ENCODE results near the gene LHX2.
A peak's percentile ranks its signal among the peaks of the same experiment; 100 is the strongest.
"Not testable (repeated sequence)": the region's sequence is repeated elsewhere in the genome, so short reads cannot be mapped to it uniquely, and the experiment has no call there.

Gene LHX2, protein sequence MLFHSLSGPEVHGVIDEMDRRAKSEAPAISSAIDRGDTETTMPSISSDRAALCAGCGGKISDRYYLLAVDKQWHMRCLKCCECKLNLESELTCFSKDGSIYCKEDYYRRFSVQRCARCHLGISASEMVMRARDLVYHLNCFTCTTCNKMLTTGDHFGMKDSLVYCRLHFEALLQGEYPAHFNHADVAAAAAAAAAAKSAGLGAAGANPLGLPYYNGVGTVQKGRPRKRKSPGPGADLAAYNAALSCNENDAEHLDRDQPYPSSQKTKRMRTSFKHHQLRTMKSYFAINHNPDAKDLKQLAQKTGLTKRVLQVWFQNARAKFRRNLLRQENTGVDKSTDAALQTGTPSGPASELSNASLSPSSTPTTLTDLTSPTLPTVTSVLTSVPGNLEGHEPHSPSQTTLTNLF

DNA sequence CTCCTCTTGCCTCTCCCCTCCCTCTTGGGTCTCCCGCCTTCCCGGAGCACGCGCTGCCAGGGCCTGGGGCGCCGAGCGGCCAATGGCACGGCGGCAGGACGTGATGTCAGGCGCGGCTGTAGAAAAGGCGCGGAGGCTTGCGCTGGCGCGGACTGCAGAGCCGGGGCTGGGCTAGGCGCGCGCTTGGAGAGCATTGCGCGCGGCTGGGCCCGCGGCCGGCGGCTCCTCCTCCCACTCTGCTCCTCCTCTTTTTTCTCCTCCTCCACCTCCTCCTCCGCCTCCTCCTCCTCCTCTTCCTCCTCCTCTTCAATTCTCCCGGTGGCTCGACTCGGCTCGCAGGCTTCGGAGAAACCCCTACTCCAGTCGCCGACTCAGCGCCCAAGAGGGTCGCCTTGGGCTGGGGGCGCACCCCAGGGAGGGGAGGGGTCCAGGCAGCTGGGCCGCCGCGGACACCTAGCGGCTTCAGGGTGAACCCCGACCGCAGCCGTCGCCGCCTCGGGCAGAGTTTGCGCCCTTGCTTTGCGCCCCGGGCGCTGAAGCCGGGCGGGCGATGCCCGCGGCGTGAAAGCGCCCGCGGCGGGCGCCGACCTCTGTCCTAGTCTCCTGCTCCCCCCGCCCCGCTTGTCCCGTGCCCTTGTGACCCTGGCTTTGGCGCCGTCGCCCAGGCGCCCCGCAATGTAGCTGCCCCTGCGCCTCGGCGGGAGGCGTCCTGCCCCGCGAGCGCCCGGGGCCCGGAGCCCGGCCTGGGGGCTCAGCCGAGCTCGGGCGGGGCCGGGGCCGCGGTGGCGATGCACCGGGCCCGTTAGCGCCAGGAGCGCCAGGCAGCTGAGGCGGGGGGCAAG, at the start of gene LHX2:
Gene LHX2, plus strand, starts transcription at position 309 of the 842 bp plus-strand sequence. CDS start 581 bp downstream, outside the sequence.
- peak; percentile 80 to 95 for DNase-seq

DNA sequence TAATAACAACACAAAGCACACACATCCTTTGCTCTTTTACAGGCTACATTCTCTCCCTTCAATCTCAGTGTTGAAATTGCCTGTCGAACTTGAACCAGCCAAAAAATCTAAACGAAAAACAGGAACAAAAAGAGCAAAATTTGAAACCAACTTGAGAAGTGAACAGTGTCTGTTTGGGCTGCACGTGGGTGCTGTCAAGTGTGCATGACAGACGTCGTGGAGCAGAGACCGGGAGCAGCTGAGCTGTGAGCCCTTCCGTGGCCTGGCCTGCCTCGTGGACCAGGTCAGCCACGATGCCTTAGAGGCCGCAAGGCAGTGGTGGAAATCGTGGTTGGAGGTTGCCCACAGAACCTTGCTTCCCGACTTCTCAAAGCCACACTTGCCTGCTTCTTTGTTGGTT, 46.8 kb upstream of the LHX2 start:
- DNase-seq: no peak

DNA sequence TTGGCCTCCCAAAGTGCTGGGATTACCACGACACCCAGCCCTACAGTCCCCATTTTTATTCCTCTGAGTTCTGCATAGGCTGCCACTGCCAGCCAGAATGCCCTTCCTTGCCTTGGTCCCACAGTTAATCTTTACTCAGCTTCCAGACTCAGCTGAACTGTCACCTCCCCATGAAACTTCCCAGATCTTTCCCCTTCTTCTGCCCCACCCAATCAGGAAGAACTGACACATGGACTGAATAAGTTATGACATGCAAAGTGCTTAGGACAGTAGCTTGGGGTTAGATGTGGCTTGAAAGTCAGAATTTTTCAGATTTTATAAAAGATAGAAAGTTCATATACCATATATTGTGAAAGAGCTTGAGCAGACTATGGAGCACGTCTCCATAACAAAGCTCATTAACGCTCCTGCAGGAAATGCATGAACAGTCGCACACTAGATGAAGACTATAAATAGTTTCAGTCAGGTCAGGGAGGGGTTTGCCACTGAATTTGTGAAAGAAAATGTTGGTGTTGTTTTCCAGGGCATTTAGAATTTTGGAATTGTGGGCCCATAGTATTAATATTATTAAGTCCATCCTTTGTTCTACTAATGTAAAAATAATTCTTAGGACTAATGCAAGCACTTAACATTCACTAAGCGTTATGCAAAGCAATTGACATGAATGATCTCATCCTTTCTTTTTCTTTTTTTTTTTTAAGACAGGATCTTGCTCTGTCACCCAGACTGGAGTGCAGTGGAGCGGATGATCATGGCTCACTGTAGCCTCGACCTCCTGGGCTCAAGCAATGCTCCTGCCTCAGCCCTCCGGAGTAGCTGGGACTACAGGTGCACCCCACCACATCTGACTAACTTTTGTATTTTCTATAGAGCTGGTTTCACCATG, 45.5 kb upstream of the LHX2 start:
- DNase-seq: no peak

DNA sequence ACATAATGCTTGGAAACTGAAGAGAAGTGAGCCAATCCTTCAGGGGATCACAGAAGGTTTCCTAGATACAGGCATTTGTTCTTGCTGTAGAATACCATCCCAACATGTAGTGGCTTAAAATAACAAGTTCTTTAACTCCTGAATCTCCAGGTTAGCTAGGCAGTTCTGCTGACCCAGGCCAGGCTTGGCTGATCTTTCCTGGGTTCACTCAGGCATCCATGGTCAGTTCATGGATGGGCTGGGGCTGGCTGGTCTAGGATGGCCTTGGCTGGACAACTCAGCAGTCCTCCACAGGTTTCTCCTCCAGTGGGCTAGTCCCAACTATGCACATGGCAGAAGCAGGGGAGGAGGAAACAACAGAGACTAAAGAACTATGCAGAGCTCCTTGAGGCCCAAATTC, 44.2 kb upstream of the LHX2 start:
- no peak for DNase-seq

DNA sequence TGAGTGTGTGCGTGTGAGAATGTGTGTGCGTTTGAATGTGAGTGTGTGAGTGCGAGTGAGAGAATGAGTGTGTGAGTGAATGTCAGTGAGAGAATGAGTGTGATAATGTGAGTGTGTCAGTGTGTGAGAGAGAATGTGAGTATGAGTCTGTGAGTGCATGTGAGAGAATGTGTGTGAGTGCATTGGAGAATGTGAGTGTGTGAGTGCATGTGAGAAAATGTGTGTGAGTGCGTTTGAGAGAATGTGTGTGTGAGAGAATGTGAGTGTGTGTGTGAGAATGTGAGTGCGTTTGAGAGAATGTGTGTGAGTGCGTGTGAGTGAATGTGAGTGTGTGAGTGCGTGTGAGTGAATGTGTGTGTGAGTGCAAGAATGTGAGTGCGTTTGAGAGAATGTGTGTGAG, 39.0 kb upstream of the LHX2 start:
- no peak for DNase-seq

DNA sequence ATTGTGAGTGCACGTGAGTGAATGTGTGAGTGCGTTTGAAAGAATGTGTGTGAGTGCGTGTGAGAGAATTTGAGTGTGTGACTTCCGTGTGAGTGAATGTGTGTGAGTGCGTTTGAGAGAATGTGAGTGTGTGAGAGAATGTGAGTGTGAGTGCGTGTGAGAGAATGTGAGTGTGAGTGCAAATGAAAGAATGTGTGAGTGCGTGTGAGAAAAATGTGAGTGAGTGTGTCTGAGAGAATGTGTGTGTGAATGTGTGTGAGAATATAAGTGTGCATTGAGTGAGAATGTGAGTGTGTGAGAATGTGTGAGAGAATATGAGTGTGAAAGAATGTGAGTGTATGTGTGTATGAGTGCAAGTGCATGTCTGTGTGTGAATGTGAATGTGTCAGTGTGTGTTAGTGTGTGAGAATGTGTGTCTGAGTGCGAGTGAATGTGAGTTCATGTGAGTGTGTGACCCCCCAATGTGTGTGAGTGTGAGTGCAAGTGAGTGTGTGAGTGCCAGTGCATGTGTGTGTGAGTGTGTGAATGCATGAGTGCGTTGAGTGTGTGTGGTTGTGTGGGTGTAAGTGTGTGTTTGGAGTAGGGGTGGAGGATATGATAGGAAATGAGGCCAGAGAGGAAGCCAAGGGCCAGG, 37.9 kb upstream of the LHX2 start:
- no peak for DNase-seq

DNA sequence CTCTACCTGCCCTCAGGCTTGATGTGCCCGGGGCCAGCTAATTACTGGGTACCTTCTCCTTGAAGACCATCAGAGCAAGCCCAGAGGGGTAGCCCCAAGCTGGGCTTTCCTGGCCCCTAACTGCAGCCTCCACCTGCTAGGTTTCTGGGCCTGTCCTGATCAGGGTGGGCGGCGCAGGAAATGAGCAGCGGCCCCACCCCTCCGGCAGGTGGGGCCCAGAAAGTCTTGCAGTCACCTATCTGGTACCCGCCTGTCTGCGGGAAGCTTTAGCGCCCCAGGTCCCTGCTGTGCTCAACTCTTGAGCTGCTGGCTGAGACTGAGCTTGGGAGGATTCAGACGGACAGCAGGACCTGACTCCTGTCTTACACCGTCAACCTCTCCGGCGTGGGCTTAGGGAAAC, 37.1 kb upstream of the LHX2 start:
- no peak for DNase-seq

DNA sequence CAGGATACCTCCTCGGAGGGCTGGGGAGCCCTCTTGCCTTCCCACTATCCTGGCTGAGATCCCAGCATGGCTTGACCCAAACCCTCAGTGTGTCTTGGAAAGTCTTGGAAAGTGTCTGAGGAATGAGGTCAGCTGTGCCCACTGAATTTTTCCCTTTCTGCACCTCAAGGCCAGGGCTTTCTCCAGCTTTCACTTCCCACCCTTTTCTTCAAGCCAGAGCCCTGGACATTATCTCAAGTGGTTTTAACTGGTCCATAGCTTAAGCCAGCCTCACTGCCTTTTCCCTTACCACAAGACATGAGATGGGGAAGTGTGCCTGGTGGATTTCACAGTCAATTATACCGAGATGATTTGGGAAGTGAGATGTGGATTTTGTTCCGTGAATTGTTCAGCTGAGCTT, 35.7 kb upstream of the LHX2 start:
- DNase-seq: no peak

DNA sequence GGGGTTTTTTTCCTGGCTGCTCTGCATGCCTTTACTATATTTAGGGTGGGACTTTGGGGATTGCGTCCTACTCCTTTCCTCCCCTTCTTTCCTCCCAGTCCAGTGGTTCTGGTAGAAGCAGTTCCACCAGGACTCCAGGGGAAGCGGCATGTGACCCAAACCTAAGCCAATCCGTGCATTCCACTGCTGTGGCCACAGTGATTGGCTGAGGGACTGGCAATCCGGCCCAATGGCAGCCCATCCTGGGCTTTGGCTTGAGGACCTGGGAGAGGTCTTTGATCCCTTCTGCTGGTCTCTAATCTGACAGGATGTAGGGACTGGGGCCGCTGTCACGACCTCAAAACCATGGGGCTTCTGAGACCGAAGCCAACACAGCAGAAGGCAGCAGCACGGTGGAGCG, 35.0 kb upstream of the LHX2 start:
- DNase-seq: not testable (repeated sequence)

DNA sequence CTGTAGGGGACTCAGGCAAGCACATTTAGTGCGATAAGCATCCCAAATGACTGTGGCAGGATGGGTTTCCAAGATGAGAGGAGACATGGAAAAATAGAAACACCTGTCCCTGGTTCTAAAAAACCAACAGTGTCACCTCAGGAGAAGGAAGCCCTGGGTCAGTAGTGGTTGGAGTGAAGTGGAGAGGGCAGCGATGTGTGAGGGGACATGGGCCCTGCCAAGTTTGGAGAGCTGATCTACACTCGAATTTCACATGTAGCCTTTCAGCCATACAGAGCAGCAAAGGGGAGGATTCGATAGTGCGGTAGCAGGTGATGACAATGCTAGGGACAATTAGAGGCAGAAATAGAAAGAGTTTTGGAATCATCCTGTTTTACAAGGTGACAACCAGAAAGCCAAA, 32.6 kb upstream of the LHX2 start:
- DNase-seq: no peak

DNA sequence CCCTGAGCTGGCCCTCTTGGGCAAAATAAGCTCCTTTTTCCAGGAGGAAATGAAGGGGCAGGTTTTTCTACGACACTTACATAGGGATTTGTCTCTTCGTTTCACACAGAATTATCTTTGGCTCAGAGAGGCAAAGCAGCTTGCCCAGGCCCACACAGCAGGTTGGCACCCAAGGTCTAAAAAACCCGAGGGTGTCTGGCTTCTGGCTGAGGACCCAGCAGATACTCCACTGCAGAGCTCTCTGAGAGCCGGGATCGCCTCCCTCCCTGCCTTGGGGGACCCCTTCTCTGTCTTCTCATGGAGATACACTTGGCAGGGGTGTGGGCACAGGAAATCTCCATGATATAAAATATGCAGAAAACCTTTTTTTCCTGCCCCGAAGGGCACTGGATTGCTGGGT, 29.0 kb upstream of the LHX2 start:
- no peak for DNase-seq

DNA sequence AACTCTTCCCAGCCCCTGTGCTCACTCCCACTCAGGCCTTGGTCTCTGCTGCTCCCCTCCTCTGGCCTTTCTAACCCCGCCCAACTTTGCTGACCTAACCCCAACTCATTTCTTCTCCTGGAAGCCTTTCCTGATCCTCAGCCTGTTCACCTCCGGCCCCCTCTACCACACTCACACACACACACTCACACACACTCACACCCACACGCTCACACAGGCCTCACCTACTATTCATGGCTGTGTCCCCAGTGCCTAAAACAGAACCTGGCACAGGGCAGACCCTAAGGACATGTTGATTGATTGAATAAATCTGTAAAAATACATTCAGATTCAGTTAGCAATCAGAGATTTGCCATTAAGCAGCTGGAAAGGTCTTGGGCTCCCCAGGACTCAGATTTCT, 28.5 kb upstream of the LHX2 start:
- no peak for DNase-seq

DNA sequence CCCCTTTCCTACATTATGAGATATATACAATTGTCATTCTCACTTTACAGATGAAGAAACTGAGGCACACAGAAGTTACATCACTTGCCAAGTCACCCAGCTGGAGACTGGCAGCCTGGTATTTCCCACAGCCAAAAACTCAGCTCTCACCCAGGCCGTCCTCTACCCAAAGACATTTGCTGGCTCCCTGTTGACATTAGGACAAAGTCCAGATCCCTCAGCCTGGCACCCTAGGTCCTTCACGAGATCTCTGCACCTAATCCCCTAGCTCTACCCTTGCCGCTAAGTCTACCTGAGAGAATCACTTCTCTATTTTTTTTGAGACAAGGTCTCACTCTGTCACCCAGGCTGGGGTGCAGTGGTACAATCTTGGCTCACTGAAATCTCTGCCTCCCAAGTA, 26.8 kb upstream of the LHX2 start:
- no peak for DNase-seq

DNA sequence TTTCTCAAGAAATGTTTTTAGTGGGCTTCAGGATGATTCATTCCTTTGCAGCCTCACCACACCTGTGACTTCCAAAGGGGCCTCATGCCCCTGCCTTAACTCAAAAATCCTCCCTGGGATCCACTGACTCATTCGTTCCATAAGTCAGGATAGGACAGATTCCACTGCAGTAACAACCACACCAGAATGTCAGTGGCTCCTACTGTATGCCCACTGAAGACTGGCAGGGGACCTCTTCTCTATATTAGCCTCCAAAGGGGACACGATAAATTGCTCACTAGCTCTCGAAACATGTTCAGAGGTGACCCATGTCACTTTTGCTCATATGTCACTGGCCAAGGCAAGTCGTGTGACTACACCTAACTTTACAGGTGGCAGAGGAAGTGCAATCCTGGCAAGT, 25.7 kb upstream of the LHX2 start:
- DNase-seq: no peak

DNA sequence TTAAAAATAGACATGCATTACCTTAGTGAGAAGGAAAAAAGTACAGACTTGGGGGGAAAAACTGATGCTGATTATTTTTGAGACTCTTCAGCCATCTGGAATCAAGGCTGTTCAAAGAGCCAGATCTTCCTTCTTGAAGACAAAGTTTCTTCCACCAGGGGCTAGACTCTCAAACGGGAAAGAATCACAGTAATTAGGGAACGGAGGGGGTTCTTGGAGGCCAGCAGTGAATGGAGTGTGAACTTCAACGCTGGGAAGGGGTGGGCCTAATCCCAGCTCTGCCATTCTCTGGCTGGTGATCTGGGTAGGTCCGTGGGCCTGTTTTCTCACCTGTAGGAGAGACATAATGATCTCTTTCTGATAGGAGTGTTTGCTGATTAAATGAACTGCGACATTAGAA, 21.1 kb upstream of the LHX2 start:
- DNase-seq: no peak

DNA sequence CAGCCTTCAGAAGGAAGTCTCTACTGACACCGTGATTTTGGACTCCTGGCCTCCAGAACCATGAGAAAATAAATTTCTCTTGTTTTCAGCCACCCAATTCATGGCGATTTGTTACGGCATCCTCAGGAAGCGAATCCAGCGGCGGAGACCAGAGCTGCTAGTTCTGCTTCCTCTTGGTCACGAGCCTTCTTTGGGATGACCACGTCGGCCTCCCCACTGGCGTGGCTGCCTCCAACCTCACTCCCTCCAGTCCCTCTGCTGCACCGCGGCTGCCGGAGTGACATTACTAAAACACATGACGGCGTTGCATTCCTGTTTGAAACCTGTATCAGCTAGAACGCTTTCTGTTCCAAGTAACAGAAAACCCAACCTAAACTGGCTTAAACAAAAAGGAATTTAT, 18.9 kb upstream of the LHX2 start:
- DNase-seq: not testable (repeated sequence)

DNA sequence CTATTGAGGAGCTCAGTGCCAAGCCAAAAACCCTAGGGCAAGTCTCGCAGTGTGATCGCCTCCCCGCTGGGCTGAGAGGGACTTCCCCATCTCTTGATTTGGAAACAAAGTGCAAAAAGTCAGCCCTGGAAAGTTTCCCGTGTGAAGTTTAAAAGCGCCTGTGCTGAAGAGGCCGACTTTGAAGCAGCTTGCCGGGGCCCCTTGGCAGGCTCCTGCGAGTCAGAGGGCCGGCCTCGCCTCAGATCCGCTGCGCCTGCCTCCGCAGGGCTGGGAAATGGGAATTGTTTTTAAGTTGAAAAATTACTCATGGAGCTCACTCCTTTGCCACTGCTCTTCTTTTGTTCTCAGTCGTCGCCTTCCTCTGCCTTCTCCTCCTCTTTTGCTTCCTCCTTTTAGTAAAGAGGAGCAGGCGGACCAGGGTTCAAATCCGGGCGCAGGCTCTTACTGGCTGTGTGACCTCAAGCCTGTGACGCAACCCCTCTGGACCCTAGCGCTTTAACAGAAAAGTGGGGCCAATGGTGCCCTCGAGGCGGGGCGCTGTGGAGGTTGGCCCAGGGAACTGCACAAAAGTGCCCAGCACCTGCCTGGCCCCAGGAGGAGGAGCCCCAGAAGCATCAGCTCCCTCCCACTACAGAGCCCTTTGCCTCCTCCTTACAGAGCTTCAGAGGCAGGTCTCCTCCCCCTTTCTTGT, 14.7 kb upstream of the LHX2 start:
- DNase-seq: no peak

DNA sequence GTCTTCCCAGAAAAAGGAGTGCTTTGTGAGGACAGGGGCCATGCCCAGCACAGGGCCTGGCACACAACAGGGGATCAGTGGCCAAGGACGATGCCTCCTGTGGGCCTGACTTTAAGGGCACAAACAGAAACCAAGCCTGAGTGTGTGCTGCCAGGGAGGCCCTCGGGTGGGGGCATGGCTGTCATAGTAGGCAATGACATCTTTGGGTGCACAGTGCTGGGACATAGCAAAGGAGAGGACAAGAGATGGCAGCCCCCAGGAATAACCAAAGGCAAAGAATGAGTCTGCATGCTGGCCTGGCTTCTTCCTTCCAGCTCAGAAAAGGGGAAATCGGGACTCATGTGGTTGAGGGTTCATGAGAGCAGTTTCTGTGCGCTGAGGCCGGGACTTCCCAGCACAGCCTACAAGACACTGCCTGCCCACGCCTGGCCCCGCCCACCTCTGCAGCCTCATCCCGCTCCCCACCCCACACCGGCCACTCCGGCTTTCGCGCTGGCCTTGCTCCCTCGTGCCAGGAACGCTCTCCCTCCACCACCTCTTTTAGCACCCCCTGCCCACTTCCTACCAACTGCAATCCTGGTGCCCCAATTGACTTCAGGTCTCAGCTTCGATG, 13.8 kb upstream of the LHX2 start:
- no peak for DNase-seq

DNA sequence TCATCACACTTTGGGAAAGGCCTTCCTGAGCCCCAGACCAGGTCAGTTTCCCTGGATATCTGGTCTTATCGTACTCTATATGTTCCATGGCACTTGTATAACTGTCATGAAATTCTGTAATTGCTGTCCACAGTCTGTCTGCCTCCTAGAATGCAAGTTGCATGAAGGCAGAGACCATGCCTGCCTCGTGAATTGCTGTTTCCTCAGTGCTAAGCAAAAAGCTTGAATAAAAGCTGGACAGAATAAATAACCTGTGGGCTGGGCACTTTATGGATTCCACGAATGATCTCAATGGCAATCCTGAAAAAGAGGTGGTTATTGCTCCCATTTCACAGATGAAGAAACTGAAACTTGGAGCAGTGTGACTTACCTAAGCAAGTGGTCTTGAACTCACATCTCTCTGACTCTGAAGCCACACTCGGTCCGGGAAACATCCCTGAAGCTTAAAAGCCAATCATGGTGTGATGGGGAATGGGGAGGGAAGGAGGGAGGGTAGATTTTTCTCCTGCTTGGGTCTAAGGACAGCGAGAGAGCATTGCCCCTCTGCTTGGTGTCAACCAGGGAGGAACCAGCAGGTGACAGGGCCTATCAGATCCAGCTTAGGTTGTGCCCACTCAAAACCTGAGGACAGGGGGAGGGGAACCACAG, 13.2 kb upstream of the LHX2 start:
- DNase-seq: no peak

DNA sequence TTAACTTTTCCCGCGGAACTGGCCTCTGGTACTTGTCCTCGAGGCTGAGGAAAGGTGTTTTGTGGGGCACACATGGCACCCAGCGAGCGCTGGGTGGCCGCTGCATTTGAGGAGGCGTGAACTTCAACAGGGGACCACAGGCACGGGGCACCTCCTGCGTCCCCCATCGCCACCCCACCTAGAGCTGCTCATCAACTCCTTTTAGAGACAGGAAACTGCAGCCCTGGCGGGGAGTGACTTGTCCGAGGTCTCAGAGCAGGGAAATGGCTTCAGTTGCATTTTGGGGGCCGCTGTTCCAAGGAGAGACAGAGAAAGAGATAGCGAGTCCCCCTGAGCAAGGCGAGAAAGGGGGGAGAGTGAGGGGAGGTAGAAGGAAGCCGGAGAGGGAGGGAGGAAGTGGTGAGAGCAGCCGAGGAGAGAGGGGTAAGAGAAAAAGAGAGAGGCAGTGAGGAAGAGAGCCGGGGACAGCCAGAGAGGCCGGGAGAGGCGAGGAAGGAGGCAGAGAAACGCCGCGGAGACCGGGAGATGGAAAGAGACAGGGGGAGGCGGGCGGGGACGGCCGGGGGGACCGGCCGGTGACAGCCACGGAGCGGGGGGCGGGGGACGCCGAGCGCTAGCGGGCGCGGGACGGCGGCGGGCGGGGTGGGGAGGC, 12.5 kb upstream of the LHX2 start:
- DNase-seq: no peak

DNA sequence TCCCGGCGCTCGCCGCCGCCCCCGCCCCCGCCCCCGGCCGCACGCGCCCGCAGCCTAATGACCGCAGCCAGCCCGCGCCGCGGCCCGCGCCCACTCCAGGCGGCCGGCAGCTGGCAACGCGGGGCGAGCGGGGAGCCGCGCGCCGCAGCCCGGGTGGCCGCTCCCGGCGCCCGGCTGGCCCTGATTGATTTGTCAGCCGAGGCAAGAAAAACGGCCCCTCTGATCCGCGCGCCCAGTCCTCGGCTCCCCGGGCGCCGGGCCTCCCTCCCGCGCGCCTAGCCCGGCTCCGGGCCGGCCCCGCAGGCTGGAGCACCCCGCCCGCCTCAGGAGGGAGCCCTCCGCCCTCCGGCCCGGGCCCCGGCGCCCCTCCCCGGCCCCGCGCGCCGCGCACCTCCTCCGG, 11.9 kb upstream of the LHX2 start:
- no peak for DNase-seq
